Suprapubic skin (tissue), 4 donors: Measurements from ENCODE around the gene FLAD1. TPM values are rescaled to one million over a fixed set of nuclear protein-coding genes. Genes with fewer than 3 reads are reported as not detected.

Experiments
- DNase-seq, 2 donors: peaks; one replicate each; pipeline ENCODE4 v3.0.0-alpha.2; 2019; ENCODE audit warnings: low spot score in 2 of 2
- H3K27ac ChIP-seq: fragments of 200-600 bp; sonication (generic); one replicate; pipeline ENCODE4 v1.5.1; 2019
- H3K27me3 ChIP-seq: fragments of 200-600 bp; sonication (generic); one replicate; pipeline ENCODE4 v1.5.1; 2019
- H3K36me3 ChIP-seq: fragments of 200-600 bp; sonication (generic); one replicate; pipeline ENCODE4 v1.5.1; 2019
- H3K4me1 ChIP-seq: fragments of 200-600 bp; sonication (generic); one replicate; pipeline ENCODE4 v1.5.1; 2019
- H3K4me3 ChIP-seq: fragments of 200-600 bp; sonication (generic); one replicate; pipeline ENCODE4 v1.5.1; 2019; ENCODE audit warnings: mild to moderate bottlenecking
- H3K9me3 ChIP-seq: fragments of 200-600 bp; sonication (generic); one replicate; pipeline ENCODE4 v1.5.1; 2019
- EP300 ChIP-seq: sonication (generic); formaldehyde crosslinking; IDR thresholded peaks from one replicate; pipeline ENCODE4 v1.6.1; 2017; ENCODE audit warnings: antibody characterized with exemption
- POLR2A ChIP-seq, 2 donors: fragments of 450-650 bp; IDR thresholded peaks; one replicate each; pipeline ENCODE4 v1.6.1; 2017; ENCODE audit warnings: antibody characterized with exemption in 2 of 2, mild to moderate bottlenecking in 2 of 2, moderate library complexity in 2 of 2
- POLR2AphosphoS5 ChIP-seq, 3 donors: sonication (generic); formaldehyde crosslinking; IDR thresholded peaks; one replicate each; pipeline ENCODE4 v1.6.1; 2017; ENCODE audit warnings: antibody characterized with exemption in 3 of 3
- WGBS: methylation state at CpG from one replicate; pipeline ENCODE4 v1.1.5; 2018; 5-methylcytosine and 5-hydroxymethylcytosine counted together
- total RNA-seq, 4 donors: library from RNA; depleted of rRNA; stranded (reverse); fragments of >200 nt; gene quantifications; one replicate each; pipeline ENCODE4 v1.1.0, GENCODE V29; 2016
- TF ChIP-seq, protein P1 (sequence below), 2 donors: fragments of 200-600 bp in 1 of 2; fragments of 450-650 bp in 1 of 2; sonication (generic) in 1 of 2; IDR thresholded peaks; one replicate each; pipeline ENCODE4 v1.5.1; 2016 to 2019; ENCODE audit warnings: antibody characterized with exemption in 2 of 2, mild to moderate bottlenecking in 1 of 2, moderate library complexity in 1 of 2

FLAD1 gene
- total RNA-seq, 4 donors from 2014 or later = 42.0 to 59.7 (median 52.3) TPM

DNA sequence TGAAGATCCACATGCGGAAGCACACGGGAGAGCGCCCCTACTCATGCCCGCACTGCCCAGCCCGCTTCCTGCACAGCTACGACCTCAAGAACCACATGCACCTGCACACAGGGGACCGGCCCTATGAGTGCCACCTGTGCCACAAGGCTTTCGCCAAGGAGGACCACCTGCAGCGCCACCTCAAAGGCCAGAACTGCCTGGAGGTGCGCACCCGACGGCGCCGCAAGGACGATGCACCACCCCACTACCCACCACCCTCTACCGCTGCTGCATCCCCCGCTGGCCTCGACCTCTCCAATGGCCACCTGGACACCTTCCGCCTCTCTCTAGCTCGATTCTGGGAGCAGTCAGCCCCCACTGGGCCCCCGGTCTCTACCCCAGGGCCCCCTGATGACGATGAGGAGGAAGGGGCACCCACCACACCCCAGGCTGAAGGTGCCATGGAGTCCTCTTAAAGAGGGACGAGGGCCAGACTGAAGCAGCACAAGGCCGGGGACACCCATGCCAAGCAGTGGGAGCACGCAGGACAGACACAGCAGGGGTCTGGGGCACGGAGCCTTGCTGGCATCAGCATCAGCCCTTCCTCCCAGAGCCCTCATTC, 33.2 kb downstream of the FLAD1 start:
- no peak for DNase-seq
- H3K27me3 ChIP-seq = no peaks in the 10 kb centered on the region
- 70% methylated on average over 18 of the region's 26 CpGs for WGBS
- TF ChIP-seq POLR2A (IDR thresholded peaks at IDR 0.05) (no peak), POLR2AphosphoS5 (IDR thresholded peaks at IDR 0.05) (no peak), EP300 (no peak)
- TF ChIP-seq, protein P1, sequence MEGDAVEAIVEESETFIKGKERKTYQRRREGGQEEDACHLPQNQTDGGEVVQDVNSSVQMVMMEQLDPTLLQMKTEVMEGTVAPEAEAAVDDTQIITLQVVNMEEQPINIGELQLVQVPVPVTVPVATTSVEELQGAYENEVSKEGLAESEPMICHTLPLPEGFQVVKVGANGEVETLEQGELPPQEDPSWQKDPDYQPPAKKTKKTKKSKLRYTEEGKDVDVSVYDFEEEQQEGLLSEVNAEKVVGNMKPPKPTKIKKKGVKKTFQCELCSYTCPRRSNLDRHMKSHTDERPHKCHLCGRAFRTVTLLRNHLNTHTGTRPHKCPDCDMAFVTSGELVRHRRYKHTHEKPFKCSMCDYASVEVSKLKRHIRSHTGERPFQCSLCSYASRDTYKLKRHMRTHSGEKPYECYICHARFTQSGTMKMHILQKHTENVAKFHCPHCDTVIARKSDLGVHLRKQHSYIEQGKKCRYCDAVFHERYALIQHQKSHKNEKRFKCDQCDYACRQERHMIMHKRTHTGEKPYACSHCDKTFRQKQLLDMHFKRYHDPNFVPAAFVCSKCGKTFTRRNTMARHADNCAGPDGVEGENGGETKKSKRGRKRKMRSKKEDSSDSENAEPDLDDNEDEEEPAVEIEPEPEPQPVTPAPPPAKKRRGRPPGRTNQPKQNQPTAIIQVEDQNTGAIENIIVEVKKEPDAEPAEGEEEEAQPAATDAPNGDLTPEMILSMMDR (IDR thresholded peaks at IDR 0.05) = no peak
- H3K36me3 ChIP-seq = peaks cover 25% of the 10 kb centered on the region
- peak overlapping the region; percentile 38 for H3K4me3 ChIP-seq
- H3K4me1 ChIP-seq = peaks cover 90% of the 10 kb centered on the region
- H3K27ac ChIP-seq = peak overlapping the region; percentile 94
- no peaks in the 10 kb centered on the region for H3K9me3 ChIP-seq

DNA sequence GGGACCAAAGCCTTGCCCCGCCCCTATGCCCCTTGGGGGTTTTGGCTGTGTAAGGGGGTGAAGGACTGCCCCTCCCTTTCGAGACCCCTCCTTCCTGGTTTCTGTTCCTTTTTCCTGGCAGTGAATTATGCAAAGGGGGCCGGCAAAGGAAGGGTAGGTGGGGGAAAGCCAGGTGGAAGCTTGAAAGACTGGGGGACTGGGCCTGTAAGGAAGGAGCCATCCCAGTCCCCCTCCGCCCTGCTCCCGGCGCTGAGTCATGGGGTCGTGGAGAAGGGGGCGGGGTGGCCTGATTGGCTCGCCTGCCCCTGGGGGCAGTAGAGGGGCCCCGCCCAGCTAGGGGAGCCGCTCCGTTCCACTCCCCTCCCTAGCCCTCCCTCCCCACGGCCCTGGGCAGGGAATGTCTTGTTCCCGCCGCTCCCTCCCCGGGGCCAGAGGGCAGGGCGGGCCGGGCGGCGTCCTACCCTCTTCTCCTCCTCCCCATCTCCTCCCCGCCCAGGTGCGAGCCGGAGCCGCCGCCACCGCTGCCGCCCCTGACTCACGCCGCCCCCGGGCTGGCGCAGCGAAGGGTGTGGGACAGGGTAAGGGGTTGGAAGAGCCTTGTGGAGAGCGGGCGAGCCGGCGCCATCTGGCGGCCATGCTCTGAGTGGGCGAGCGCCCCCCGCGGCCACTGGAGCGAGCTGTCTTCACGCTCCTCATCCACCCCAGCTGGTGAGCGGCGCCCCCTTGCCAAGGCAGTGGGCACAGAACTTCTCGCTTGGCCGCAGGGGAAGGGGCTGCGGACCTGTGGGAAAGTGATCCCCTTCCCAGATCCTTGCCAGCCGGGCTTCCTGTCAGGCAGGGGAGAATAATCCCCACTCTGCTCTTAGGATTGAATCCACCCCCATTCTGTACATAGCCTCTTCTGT, 34.1 kb downstream of the FLAD1 start:
- TF ChIP-seq POLR2AphosphoS5 (IDR thresholded peaks at IDR 0.05) (peak; percentile 59 to 99 (median 99)), POLR2A (IDR thresholded peaks at IDR 0.05) (no peak), EP300 (peak; percentile 5)
- TF ChIP-seq, protein P1 (IDR thresholded peaks at IDR 0.05) = peak; percentile 97 to 99
- peak overlapping the region; percentile 38 for H3K4me3 ChIP-seq
- no peaks in the 10 kb centered on the region for H3K27me3 ChIP-seq
- H3K36me3 ChIP-seq = peaks cover 25% of the 10 kb centered on the region
- peak overlapping the region; percentile 94 for H3K27ac ChIP-seq
- peak; percentile 95 to 97 for DNase-seq
- no peaks in the 10 kb centered on the region for H3K9me3 ChIP-seq
- peaks cover 83% of the 10 kb centered on the region for H3K4me1 ChIP-seq
- 10% methylated on average over 7 of the region's 49 CpGs for WGBS

DNA sequence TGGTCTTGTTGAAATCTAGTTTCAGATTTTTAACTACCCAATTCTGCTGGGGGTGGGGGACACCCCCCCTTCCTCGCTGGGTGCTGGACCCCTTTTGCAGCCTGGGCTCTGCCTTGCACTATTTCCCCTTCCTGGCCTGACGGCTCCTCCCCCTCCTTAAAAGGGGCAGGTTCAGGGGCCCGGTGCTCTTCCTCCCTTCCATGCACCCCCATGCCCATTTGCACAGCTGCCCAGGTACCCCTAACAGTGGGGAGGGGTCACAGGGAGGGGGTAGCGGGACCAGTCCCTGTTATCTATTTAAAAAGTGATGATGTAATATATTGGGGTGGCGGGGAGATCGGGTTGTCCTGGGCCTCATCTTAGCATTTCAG, 34.8 kb downstream of the FLAD1 start:
- no peak for DNase-seq
- TF ChIP-seq POLR2A (IDR thresholded peaks at IDR 0.05) = no peak
- no peak for TF ChIP-seq POLR2AphosphoS5 (IDR thresholded peaks at IDR 0.05)
- TF ChIP-seq, protein P1 (IDR thresholded peaks at IDR 0.05) = no peak
- no peak for TF ChIP-seq EP300
- WGBS = 39% methylated on average over 6 of the region's 6 CpGs
- Histone ChIP-seq H3K27ac (peak overlapping the region; percentile 94), H3K36me3 (peaks cover 25% of the 10 kb centered on the region), H3K27me3 (no peaks in the 10 kb centered on the region), H3K9me3 (no peaks in the 10 kb centered on the region), H3K4me3 (peak overlapping the region; percentile 38), H3K4me1 (peaks cover 83% of the 10 kb centered on the region)

GRCh38 chr1:155018617-155019348, 35.6 kb downstream of the FLAD1 start:
- H3K4me1 ChIP-seq = peaks cover 78% of the 10 kb centered on the region
- TF ChIP-seq POLR2AphosphoS5 (IDR thresholded peaks at IDR 0.05) (no peak), POLR2A (IDR thresholded peaks at IDR 0.05) (no peak), EP300 (no peak)
- TF ChIP-seq, protein P1 (IDR thresholded peaks at IDR 0.05) = no peak
- H3K36me3 ChIP-seq = peaks cover 25% of the 10 kb centered on the region
- no peak for DNase-seq
- no peaks in the 10 kb centered on the region for H3K27me3 ChIP-seq
- WGBS = 79% methylated on average over 8 of the region's 8 CpGs
- no peaks in the 10 kb centered on the region for H3K9me3 ChIP-seq
- H3K27ac ChIP-seq = peak overlapping the region; percentile 94
- no peak overlapping the region for H3K4me3 ChIP-seq
